OCI-LY3 (cell line): Measurements from ENCODE around the gene ZNF763.
A peak's percentile ranks its signal among the peaks of the same experiment; 100 is the strongest.

Experiments
- EZH2phosphoT487 ChIP-seq: fragments of 200-600 bp; shearing (Covaris generic); IDR thresholded peaks from 2 replicates; pipeline ENCODE4 v1.6.1; 2018; ENCODE audit warnings: antibody characterized with exemption, mixed run types, low read depth
- TF ChIP-seq, protein P1 (sequence below): fragments of 200-600, 300-600 bp; sonication (generic); IDR thresholded peaks from 2 replicates; pipeline ENCODE4 v1.5.1; 2014; ENCODE audit warnings: antibody characterized with exemption, low read length, low read depth

DNA sequence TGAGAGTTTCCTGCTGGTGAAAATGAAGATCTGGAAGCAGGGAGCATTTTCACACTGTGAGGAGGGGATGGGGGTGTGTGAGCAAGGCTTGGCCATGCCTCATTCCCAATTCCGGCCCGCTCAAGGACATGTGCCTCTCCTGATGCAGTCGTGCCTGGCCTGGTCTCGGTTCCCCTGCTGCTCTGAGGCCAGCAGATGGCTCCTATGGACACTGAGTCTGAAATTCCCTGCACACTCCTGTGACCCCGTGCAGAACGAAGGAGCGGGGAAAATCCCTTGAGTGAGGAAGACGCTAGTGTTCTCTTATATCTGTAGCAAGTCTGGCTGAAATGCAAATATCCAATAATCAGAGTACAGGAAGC, 363 bp upstream of the ZNF763 start:
- TF ChIP-seq, protein P1, sequence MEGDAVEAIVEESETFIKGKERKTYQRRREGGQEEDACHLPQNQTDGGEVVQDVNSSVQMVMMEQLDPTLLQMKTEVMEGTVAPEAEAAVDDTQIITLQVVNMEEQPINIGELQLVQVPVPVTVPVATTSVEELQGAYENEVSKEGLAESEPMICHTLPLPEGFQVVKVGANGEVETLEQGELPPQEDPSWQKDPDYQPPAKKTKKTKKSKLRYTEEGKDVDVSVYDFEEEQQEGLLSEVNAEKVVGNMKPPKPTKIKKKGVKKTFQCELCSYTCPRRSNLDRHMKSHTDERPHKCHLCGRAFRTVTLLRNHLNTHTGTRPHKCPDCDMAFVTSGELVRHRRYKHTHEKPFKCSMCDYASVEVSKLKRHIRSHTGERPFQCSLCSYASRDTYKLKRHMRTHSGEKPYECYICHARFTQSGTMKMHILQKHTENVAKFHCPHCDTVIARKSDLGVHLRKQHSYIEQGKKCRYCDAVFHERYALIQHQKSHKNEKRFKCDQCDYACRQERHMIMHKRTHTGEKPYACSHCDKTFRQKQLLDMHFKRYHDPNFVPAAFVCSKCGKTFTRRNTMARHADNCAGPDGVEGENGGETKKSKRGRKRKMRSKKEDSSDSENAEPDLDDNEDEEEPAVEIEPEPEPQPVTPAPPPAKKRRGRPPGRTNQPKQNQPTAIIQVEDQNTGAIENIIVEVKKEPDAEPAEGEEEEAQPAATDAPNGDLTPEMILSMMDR: peak; percentile 15; the same call in 1 of the 2 replicates
- TF ChIP-seq EZH2phosphoT487: no peak
